DMS153 treated with DMSO at 0.1 percent for 48 hours (cell line): ENCODE results near the gene RARS1.

Source experiments
- DNase-seq: peaks from one replicate; lab custom pipeline; 2025; ENCODE audit not compliant: unreplicated experiment; lab: John Stamatoyannopoulos, UW

Gene RARS1

GRCh38 chr5:168486136-168486879 is at the start of gene RARS1:
RARS1 (plus strand) TSS chr5:168486471; CDS start chr5:168486499, 28 bp downstream.
- peak; percentile 39 for DNase-seq

- no peak for DNase-seq
These were observed 47.9 kb upstream of the RARS1 start for GRCh38 chr5:168438349-168438748.

GRCh38 chr5:168443533-168443932 is 42.7 kb upstream of the RARS1 start:
- DNase-seq: no peak

- no peak for DNase-seq
These were observed 42.1 kb upstream of the RARS1 start for GRCh38 chr5:168443950-168444700.

GRCh38 chr5:168446983-168447619 is 39.2 kb upstream of the RARS1 start:
- DNase-seq: no peak

GRCh38 chr5:168447808-168448207 is 38.5 kb upstream of the RARS1 start:
- DNase-seq: no peak

GRCh38 chr5:168449166-168449565 is 37.1 kb upstream of the RARS1 start:
- DNase-seq: no peak

GRCh38 chr5:168451565-168451964 is 34.7 kb upstream of the RARS1 start:
- no peak for DNase-seq

GRCh38 chr5:168455201-168455600 is 31.1 kb upstream of the RARS1 start:
- DNase-seq: no peak

GRCh38 chr5:168457542-168457941 is 28.7 kb upstream of the RARS1 start:
- DNase-seq: no peak

- DNase-seq: no peak
These were observed 25.7 kb upstream of the RARS1 start for GRCh38 chr5:168460606-168461005.

GRCh38 chr5:168463081-168463480 is 23.2 kb upstream of the RARS1 start:
- DNase-seq: no peak

GRCh38 chr5:168464214-168464613 is 22.1 kb upstream of the RARS1 start:
- no peak for DNase-seq

GRCh38 chr5:168464641-168465040 is 21.6 kb upstream of the RARS1 start:
- no peak for DNase-seq

- DNase-seq: no peak
These were observed 18.4 kb upstream of the RARS1 start for GRCh38 chr5:168467755-168468330.

GRCh38 chr5:168468836-168469235 is 17.4 kb upstream of the RARS1 start:
- DNase-seq: no peak

- DNase-seq: no peak
These were observed 16.5 kb upstream of the RARS1 start for GRCh38 chr5:168469816-168470215.

GRCh38 chr5:168471785-168472184 is 14.5 kb upstream of the RARS1 start:
- no peak for DNase-seq

GRCh38 chr5:168472329-168472728 is 13.9 kb upstream of the RARS1 start:
- DNase-seq: no peak

GRCh38 chr5:168474319-168474718 is 12.0 kb upstream of the RARS1 start:
- no peak for DNase-seq

- no peak for DNase-seq
These were observed 9.2 kb upstream of the RARS1 start for GRCh38 chr5:168477060-168477459.

- DNase-seq: no peak
These were observed 7.1 kb upstream of the RARS1 start for GRCh38 chr5:168479166-168479565.
